ENCODE data around the gene SLC31A1. TPM values are rescaled to one million over a fixed set of nuclear protein-coding genes. Genes with fewer than 3 reads are reported as not detected.

The SLC31A1 gene
- total and polyA plus RNA-seq, 2 donors (not counting 3 experiments of a cell fraction or from before 2014, with no cell fraction given): 13.5 to 22.7 TPM

GRCh38 chr9:113215132-113215531 lies 6.2 kb upstream of the SLC31A1 start:
- ChIA-PET POLR2A (interaction anchor here (0.6 kb wide), 1 partner anchor 452 kb away, joined by 3 read pairs; no protein-coding TSS in a partner anchor), CTCF (interaction anchor here (0.7 to 1.3 kb wide), 2 partner anchors 24 to 26 kb away, joined by 3 read pairs; no protein-coding TSS in a partner anchor)
- H4K20me1 ChIP-seq (replicated peaks; ENCODE audit: control insufficient read depth, extremely low read depth, insufficient read depth, low read length): no peaks in the 10 kb centered on the region
- peaks cover 42% of the 10 kb centered on the region for H3K79me2 ChIP-seq (ENCODE audit: control insufficient read depth, insufficient read depth, low read length)
- H3K9ac ChIP-seq (replicated peaks; ENCODE audit: extremely low read depth, insufficient read depth, low read length): no peak overlapping the region
- TF ChIP-seq JUN (IDR thresholded peaks at IDR 0.05; ENCODE audit: borderline replicate concordance, insufficient read depth, insufficient read length, low read depth): peak; percentile 10
- peak; percentile 44 for TF ChIP-seq FOS (IDR thresholded peaks at IDR 0.05; ENCODE audit: borderline replicate concordance, insufficient read depth, low read length)
- TF ChIP-seq, protein P1, sequence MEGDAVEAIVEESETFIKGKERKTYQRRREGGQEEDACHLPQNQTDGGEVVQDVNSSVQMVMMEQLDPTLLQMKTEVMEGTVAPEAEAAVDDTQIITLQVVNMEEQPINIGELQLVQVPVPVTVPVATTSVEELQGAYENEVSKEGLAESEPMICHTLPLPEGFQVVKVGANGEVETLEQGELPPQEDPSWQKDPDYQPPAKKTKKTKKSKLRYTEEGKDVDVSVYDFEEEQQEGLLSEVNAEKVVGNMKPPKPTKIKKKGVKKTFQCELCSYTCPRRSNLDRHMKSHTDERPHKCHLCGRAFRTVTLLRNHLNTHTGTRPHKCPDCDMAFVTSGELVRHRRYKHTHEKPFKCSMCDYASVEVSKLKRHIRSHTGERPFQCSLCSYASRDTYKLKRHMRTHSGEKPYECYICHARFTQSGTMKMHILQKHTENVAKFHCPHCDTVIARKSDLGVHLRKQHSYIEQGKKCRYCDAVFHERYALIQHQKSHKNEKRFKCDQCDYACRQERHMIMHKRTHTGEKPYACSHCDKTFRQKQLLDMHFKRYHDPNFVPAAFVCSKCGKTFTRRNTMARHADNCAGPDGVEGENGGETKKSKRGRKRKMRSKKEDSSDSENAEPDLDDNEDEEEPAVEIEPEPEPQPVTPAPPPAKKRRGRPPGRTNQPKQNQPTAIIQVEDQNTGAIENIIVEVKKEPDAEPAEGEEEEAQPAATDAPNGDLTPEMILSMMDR (IDR thresholded peaks at IDR 0.05; ENCODE audit: extremely low read depth in 1 of 2, insufficient read depth in 1 of 2, low read depth in 1 of 2, low read length in 2 of 2): no peak
- FAIRE-seq (peak; percentile 62), DNase-seq (ENCODE audit: low read depth, low spot score) (peak; percentile 70)
- intact Hi-C loops (cut with micrococcal nuclease): no loop called here
- dilution Hi-C loops (cut with MboI; ENCODE audit: extremely low pct_ligation_motif_present, low sequenced_read_pairs): no loop called here
- no peaks in the 10 kb centered on the region for H3K27me3 ChIP-seq (ENCODE audit: control insufficient read depth in 2 of 2, insufficient read depth in 2 of 2, low read length in 2 of 2)
- peaks cover 0 to 3% of the 10 kb centered on the region in 2 experiments for H3K36me3 ChIP-seq (ENCODE audit: control insufficient read depth in 2 of 2, extremely low read depth in 1 of 2, insufficient read depth in 2 of 2, low read length in 2 of 2)
- H2AFZ ChIP-seq (ENCODE audit: low read depth, low read length): no peak overlapping the region
- no TSS peak for BruUV-seq (replicated peaks)
- H3K4me2 ChIP-seq (ENCODE audit: insufficient read depth, low read length): no peak overlapping the region
- H3K4me3 ChIP-seq (replicated peaks in 1 of 3; ENCODE audit: insufficient read depth in 1 of 3, low read depth in 1 of 3, low read length in 3 of 3): no peak overlapping the region
- no peaks in the 10 kb centered on the region for H3K9me1 ChIP-seq (replicated peaks; ENCODE audit: control insufficient read depth, extremely low read depth, insufficient read depth, low read length)
- H3K27ac ChIP-seq (ENCODE audit: insufficient read depth, low read depth, low read length): no peak overlapping the region
- H3K9me3 ChIP-seq (replicated peaks; ENCODE audit: control insufficient read depth, insufficient read depth, low read length): no peaks in the 10 kb centered on the region
- peaks cover 9% of the 10 kb centered on the region for H3K4me1 ChIP-seq (ENCODE audit: control insufficient read depth, extremely low read depth, insufficient read depth, low read length)

DNA sequence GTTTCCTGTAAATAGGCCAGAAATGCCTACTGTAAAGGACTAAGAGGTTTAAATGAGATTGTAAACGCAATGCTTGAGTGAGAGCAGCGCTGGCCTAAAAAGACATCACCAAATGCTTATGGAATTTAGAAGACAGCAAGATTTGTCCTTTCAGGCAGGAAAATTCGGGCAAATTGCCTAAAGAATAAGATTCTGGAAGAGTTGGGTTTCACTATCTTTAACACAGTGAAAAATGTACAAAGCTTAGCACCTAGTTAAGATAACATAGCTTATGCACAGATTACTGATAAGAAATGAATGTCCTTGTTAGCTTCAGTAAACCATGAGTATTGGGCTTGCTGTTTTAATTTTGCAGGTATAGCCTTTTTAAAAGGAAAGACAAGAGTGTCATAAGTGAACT lies 4.9 kb upstream of the SLC31A1 start:
- no TSS peak for BruUV-seq (replicated peaks)
- Histone ChIP-seq H3K9me1 (replicated peaks; ENCODE audit: control insufficient read depth, extremely low read depth, insufficient read depth, low read length) (no peaks in the 10 kb centered on the region), H3K27me3 (ENCODE audit: control insufficient read depth in 2 of 2, insufficient read depth in 2 of 2, low read length in 2 of 2) (no peaks in the 10 kb centered on the region), H2AFZ (ENCODE audit: low read depth, low read length) (no peak overlapping the region), H3K79me2 (ENCODE audit: control insufficient read depth, insufficient read depth, low read length) (peaks cover 51% of the 10 kb centered on the region), H3K4me1 (ENCODE audit: control insufficient read depth, extremely low read depth, insufficient read depth, low read length) (peaks cover 13% of the 10 kb centered on the region), H3K9ac (replicated peaks; ENCODE audit: extremely low read depth, insufficient read depth, low read length) (no peak overlapping the region), H4K20me1 (replicated peaks; ENCODE audit: control insufficient read depth, extremely low read depth, insufficient read depth, low read length) (no peaks in the 10 kb centered on the region), H3K4me3 (replicated peaks in 1 of 3; ENCODE audit: insufficient read depth in 1 of 3, low read depth in 1 of 3, low read length in 3 of 3) (no peak overlapping the region), H3K27ac (ENCODE audit: insufficient read depth, low read depth, low read length) (no peak overlapping the region), H3K9me3 (replicated peaks; ENCODE audit: control insufficient read depth, insufficient read depth, low read length) (no peaks in the 10 kb centered on the region), H3K36me3 (ENCODE audit: control insufficient read depth in 2 of 2, extremely low read depth in 1 of 2, insufficient read depth in 2 of 2, low read length in 2 of 2) (no peaks in the 10 kb centered on the region), H3K4me2 (ENCODE audit: insufficient read depth, low read length) (no peak overlapping the region)
- DNase-seq (ENCODE audit: low read depth, low spot score) (no peak), FAIRE-seq (no peak)
- ChIA-PET POLR2A (no interaction called here), CTCF (no interaction called here)
- intact Hi-C loops (cut with micrococcal nuclease): no loop called here
- dilution Hi-C loops (cut with MboI; ENCODE audit: extremely low pct_ligation_motif_present, low sequenced_read_pairs): no loop called here
- no peak for TF ChIP-seq JUN (IDR thresholded peaks at IDR 0.05; ENCODE audit: borderline replicate concordance, insufficient read depth, insufficient read length, low read depth)
- TF ChIP-seq FOS (IDR thresholded peaks at IDR 0.05; ENCODE audit: borderline replicate concordance, insufficient read depth, low read length): no peak
- TF ChIP-seq EZH2 (IDR thresholded peaks at IDR 0.05; ENCODE audit: borderline replicate concordance, low read depth, low read length, severe bottlenecking): no peak
- TF ChIP-seq POLR2A (IDR thresholded peaks at IDR 0.05; ENCODE audit: low read depth, low read length): no peak
- TF ChIP-seq, protein P2, sequence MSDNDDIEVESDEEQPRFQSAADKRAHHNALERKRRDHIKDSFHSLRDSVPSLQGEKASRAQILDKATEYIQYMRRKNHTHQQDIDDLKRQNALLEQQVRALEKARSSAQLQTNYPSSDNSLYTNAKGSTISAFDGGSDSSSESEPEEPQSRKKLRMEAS (IDR thresholded peaks at IDR 0.05; ENCODE audit: insufficient read depth, insufficient read length): no peak
- TF ChIP-seq GATA2 (IDR thresholded peaks at IDR 0.05; ENCODE audit: insufficient read depth, insufficient read length, low read depth, low read length): no peak
- TF ChIP-seq POLR2AphosphoS5 (IDR thresholded peaks at IDR 0.05; ENCODE audit: insufficient read depth, low read depth, low read length): no peak
- TF ChIP-seq, protein P1 (IDR thresholded peaks at IDR 0.05; ENCODE audit: extremely low read depth in 1 of 2, insufficient read depth in 1 of 2, low read depth in 1 of 2, low read length in 2 of 2): no peak
- no peak for TF ChIP-seq MYC (IDR thresholded peaks at IDR 0.05; ENCODE audit: low read depth, low read length)
